Cardiac fibroblast (primary cell): ENCODE measurements around the gene SECISBP2.

Experiments used
- DNase-seq, 2 donors: peaks; one replicate each; pipeline versions ENCODE4 v3.0.0 to v3.0.0-alpha.2; 2010; ENCODE audit warnings: low read depth in 2 of 2
- H3K4me3 ChIP-seq, 2 donors: replicated peaks in 1 of 2; 1 replicate in 1 of 2; 2 replicates in 1 of 2; pipeline ENCODE4 v1.5.1; 2011; ENCODE audit warnings: low read depth in 2 of 2, low read length in 2 of 2, mild to moderate bottlenecking in 2 of 2, moderate library complexity in 1 of 2
- CTCF ChIP-seq: IDR thresholded peaks from one replicate; pipeline ENCODE4 v1.5.1; 2011; ENCODE audit warnings: low read depth, mild to moderate bottlenecking, low read length, inconsistent platforms

SECISBP2 gene

GRCh38 chr9:89363311-89363670 is 45.0 kb downstream of the SECISBP2 start:
- H3K4me3 ChIP-seq: no peak overlapping the region
- TF ChIP-seq CTCF: no peak
- no peak for DNase-seq

DNA sequence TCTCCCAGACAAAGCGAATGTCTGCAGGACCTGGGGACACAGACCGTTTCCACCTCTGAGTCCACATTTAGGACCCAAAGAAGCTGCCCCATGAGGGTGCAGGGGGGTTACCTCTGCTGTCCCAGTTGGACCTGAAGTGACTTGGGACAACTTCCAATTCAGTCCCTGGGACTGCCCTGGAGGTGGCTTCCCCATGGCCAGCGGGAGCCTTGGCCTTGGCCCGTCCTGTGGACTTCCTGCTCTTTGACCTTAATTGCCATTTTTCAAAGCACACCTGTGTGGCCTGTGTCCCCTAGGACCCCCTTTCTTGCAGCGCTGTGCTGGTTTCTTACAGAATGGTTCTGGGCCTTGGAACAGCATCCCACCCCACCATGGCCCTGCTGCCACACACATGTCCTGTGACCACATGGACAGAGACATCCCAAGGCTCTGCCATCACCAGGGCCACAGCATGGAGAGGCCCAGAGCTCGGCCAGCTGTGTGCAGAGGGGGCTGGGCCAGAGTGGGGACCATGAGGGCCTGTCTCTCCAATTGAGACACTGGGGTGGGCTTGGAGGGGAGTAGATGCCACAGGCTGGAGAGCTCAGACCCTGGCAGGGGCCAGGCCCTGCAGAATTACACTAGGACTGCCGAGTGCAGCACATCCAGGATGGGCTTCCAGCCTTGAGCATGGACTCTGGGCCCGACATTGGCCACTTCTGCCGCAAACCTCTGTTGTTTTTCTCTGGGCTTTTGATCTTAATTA is 45.8 kb downstream of the SECISBP2 start:
- TF ChIP-seq CTCF: no peak
- no peak for DNase-seq
- H3K4me3 ChIP-seq: no peak overlapping the region

GRCh38 chr9:89364666-89365531 is 46.6 kb downstream of the SECISBP2 start:
- DNase-seq: no peak
- no peak overlapping the region for H3K4me3 ChIP-seq
- no peak for TF ChIP-seq CTCF

GRCh38 chr9:89365532-89365912 is 47.2 kb downstream of the SECISBP2 start:
- H3K4me3 ChIP-seq: no peak overlapping the region
- no peak for DNase-seq
- no peak for TF ChIP-seq CTCF

- TF ChIP-seq CTCF: no peak
- H3K4me3 ChIP-seq: no peak overlapping the region
- DNase-seq: peak in 1 of 2 donors; percentile 44
Observed at GRCh38 chr9:89366711-89367110, 48.4 kb downstream of the SECISBP2 start.

- H3K4me3 ChIP-seq: no peak overlapping the region
- TF ChIP-seq CTCF: no peak
- no peak for DNase-seq
Observed at GRCh38 chr9:89367281-89367680, 49.0 kb downstream of the SECISBP2 start.
